Ascending aorta (tissue), 2 donors: ENCODE results near the gene INTS3. TPM values are rescaled to one million over a fixed set of nuclear protein-coding genes. Genes with fewer than 3 reads are reported as not detected.
A peak's percentile ranks its signal among the peaks of the same experiment; 100 is the strongest.

ENCODE experiments used
- DNase-seq, 2 donors: peaks; one replicate each; pipeline ENCODE4 v3.0.0-alpha.2; 2019; ENCODE audit warnings: low spot score in 2 of 2
- H3K27ac ChIP-seq, 2 donors: fragments of 200-600 bp; sonication (generic); one replicate each; pipeline ENCODE4 v1.5.1; 2016 to 2017; ENCODE audit warnings: mild to moderate bottlenecking in 1 of 2
- H3K27me3 ChIP-seq: fragments of 200-600 bp; sonication (generic); one replicate; pipeline ENCODE4 v1.5.1; 2017
- H3K36me3 ChIP-seq, 2 donors: fragments of 200-600 bp; sonication (generic); one replicate each; pipeline ENCODE4 v1.5.1; 2016
- H3K4me1 ChIP-seq, 2 donors: fragments of 200-600 bp; sonication (generic); one replicate each; pipeline ENCODE4 v1.5.1; 2016 to 2017; ENCODE audit warnings: mild to moderate bottlenecking in 1 of 2
- H3K4me3 ChIP-seq, 2 donors: fragments of 200-600 bp; sonication (generic); one replicate each; pipeline ENCODE4 v1.5.1; 2016 to 2017; ENCODE audit warnings: mild to moderate bottlenecking in 1 of 2
- H3K9me3 ChIP-seq, 2 donors: fragments of 200-600 bp; sonication (generic); one replicate each; pipeline ENCODE4 v1.5.1; 2016
- CTCF ChIP-seq, 3 experiments: fragments of 200-600 bp in 2 of 3; fragments of 450-650 bp in 1 of 3; sonication (generic) in 2 of 3; IDR thresholded peaks; one replicate each; pipeline ENCODE4 v1.5.1; 2016 to 2019; ENCODE audit warnings: antibody characterized with exemption in 3 of 3, mild to moderate bottlenecking in 1 of 3, moderate library complexity in 1 of 3
- intact Hi-C: fragments of 100-400 bp; cut with DNase I; formaldehyde crosslinking; loops from one replicate; pipeline ENCODE4 v1.15.1; 2023
- total RNA-seq: library from RNA; depleted of rRNA; stranded (reverse); fragments of >200 nt; gene quantifications from one replicate; pipeline ENCODE4 v1.1.0, GENCODE V29; 2016

The INTS3 gene
- total RNA-seq, 1 donor from 2014 or later = 55.9 TPM

- Histone ChIP-seq H3K4me3 (no peak overlapping the region), H3K9me3 (no peaks in the 10 kb centered on the region), H3K27me3 (no peaks in the 10 kb centered on the region), H3K36me3 (peaks cover 0 to 5% of the 10 kb centered on the region in 2 donors), H3K4me1 (peaks cover 4 to 46% of the 10 kb centered on the region in 2 donors), H3K27ac (peak overlapping the region; percentile 57 to 64)
- no peak for DNase-seq
- no peak for TF ChIP-seq CTCF (IDR thresholded peaks at IDR 0.05)
- intact Hi-C loops = no loop called here
These were observed 6.7 kb downstream of the INTS3 start for GRCh38 chr1:153734396-153735089.

DNA sequence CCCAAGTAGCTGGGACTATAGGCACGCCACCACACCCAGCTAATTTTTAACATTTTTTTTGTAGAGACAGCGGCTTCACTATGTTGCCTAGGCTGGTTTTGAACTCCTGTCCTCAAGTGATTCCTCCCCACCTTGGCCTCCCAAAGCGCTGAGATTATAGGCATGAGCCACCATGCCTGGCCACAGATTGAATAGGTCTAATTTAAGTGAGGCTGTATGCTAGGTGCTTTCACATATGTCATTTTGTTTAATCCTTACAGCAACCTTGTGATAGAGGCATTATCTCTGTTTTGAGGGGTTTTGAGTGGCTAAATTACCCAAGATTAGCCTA lies 7.2 kb downstream of the INTS3 start:
- intact Hi-C loops = no loop called here
- H3K4me3 ChIP-seq = no peak overlapping the region
- no peaks in the 10 kb centered on the region for H3K9me3 ChIP-seq
- TF ChIP-seq CTCF (IDR thresholded peaks at IDR 0.05) = no peak
- H3K4me1 ChIP-seq = peaks cover 4 to 41% of the 10 kb centered on the region in 2 donors
- H3K27ac ChIP-seq = peak overlapping the region; percentile 57 to 64
- peaks cover under 1 to 10% of the 10 kb centered on the region in 2 donors for H3K36me3 ChIP-seq
- DNase-seq = no peak
- H3K27me3 ChIP-seq = no peaks in the 10 kb centered on the region

- intact Hi-C loops = no loop called here
- no peaks in the 10 kb centered on the region for H3K27me3 ChIP-seq
- peak overlapping the region; percentile 74 to 86 for H3K27ac ChIP-seq
- H3K36me3 ChIP-seq = peaks cover 24 to 53% of the 10 kb centered on the region in 2 donors
- no peak for TF ChIP-seq CTCF (IDR thresholded peaks at IDR 0.05)
- H3K4me1 ChIP-seq = peaks cover 6 to 30% of the 10 kb centered on the region in 2 donors
- DNase-seq = no peak
- no peak overlapping the region for H3K4me3 ChIP-seq
- H3K9me3 ChIP-seq = no peaks in the 10 kb centered on the region
These were observed 14.1 kb downstream of the INTS3 start for GRCh38 chr1:153741986-153742385.

DNA sequence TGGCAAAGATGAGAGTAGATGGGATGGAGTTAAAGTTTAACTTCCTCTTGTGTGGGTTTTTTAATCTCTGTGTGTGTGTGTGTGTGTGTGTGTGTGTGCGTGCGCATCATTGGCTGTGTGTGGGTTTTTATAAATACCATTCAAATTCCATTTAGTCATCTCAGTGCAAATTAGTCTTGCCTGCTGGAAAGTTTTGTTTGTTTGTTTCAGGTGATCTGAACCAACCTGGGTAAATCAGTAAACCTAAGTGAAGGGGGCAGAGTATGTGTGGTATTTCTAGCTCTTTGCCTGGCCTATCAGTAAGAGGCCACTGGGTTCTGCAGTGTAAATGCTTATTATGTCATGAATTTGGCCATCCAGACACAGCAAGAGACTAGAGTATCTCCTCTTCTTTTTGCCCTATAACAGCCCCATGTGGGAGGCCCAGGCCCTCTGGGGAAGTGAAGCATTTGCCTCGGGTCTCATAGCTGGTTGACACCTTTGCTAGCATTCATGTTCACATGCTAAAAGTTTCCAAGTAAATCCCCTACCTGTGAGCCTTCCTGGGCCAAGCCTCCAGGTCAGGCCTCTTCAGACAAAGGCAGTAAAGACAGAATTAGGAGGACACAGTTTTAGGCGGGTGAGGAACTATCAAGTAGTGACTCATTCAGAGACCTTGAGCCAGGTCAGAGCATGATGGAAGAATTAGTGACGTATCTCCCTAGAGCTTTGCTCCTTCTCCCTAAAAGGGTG lies 14.7 kb downstream of the INTS3 start:
- Histone ChIP-seq H3K27me3 (no peaks in the 10 kb centered on the region), H3K4me1 (peaks cover 6 to 35% of the 10 kb centered on the region in 2 donors), H3K9me3 (no peaks in the 10 kb centered on the region), H3K4me3 (no peak overlapping the region), H3K36me3 (peaks cover 25 to 58% of the 10 kb centered on the region in 2 donors), H3K27ac (peak overlapping the region; percentile 74 to 86)
- DNase-seq = no peak
- TF ChIP-seq CTCF (IDR thresholded peaks at IDR 0.05) = no peak
- intact Hi-C loops = no loop called here

DNA sequence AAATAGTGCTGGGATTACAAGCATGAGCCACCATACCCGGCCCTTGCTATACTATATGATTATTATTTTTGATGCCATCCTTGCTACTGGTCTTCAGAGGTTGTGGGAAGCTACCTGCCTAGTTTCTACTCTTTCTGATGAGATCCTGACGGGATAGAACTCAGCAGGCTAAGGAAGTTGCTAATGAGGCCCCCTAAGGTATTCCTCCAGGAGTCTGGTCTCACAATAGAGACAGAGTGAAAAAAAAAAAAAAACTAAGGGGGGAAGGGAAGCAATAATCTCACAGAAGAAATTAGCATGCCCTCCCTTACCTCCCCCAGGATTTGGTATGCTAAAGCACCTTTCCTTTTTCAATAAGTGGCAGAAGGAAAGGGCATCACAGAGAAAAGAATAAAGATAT lies 17.6 kb downstream of the INTS3 start:
- H3K9me3 ChIP-seq = no peaks in the 10 kb centered on the region
- H3K4me3 ChIP-seq = no peak overlapping the region
- no peaks in the 10 kb centered on the region for H3K27me3 ChIP-seq
- H3K36me3 ChIP-seq = peaks cover 21 to 45% of the 10 kb centered on the region in 2 donors
- intact Hi-C loops = no loop called here
- no peak for DNase-seq
- H3K4me1 ChIP-seq = peaks cover 22 to 62% of the 10 kb centered on the region in 2 donors
- TF ChIP-seq CTCF (IDR thresholded peaks at IDR 0.05) = no peak
- peak overlapping the region; percentile 91 to 94 for H3K27ac ChIP-seq
